ENCODE results near the gene STAB2.

Gene STAB2

GRCh38 chr12:103676893-103677292 lies 89.8 kb downstream of the STAB2 start:
- peaks cover 7% of the 10 kb centered on the region for H3K27me3 Mint-ChIP-seq

GRCh38 chr12:103677341-103677740 lies 90.3 kb downstream of the STAB2 start:
- H3K27ac Mint-ChIP-seq, result no peak overlapping the region
- H3K27me3 Mint-ChIP-seq, result peaks cover 7% of the 10 kb centered on the region
- ATAC-seq (ENCODE audit: low read depth) (no peak), DNase-seq (ENCODE audit: low spot score in 2 of 2) (no peak)
- H3K4me3 Mint-ChIP-seq, result no peak overlapping the region
- H3K9me3 Mint-ChIP-seq, result no peaks in the 10 kb centered on the region
- H3K4me1 Mint-ChIP-seq, result no peaks in the 10 kb centered on the region
- H3K36me3 Mint-ChIP-seq, result no peaks in the 10 kb centered on the region

More at GRCh38 chr12:103676893-103677292, 89.8 kb downstream of the STAB2 start:
- no peak for DNase-seq (ENCODE audit: low spot score in 2 of 2)
- Mint-ChIP-seq H3K27ac (no peak overlapping the region), H3K36me3 (no peaks in the 10 kb centered on the region), H3K4me3 (no peak overlapping the region), H3K4me1 (no peaks in the 10 kb centered on the region), H3K9me3 (no peaks in the 10 kb centered on the region)
- no peak for ATAC-seq (ENCODE audit: low read depth)

- no peaks in the 10 kb centered on the region for H3K36me3 Mint-ChIP-seq
- no peak overlapping the region for H3K4me3 Mint-ChIP-seq
- ATAC-seq (ENCODE audit: low read depth) (no peak), DNase-seq (ENCODE audit: low spot score in 2 of 2) (no peak)
- no peak overlapping the region for H3K27ac Mint-ChIP-seq
- no peaks in the 10 kb centered on the region for H3K9me3 Mint-ChIP-seq
- peaks cover 8% of the 10 kb centered on the region for H3K27me3 Mint-ChIP-seq
- no peaks in the 10 kb centered on the region for H3K4me1 Mint-ChIP-seq
Observed at GRCh38 chr12:103677905-103678304, 90.8 kb downstream of the STAB2 start.

GRCh38 chr12:103679421-103680170 lies 92.5 kb downstream of the STAB2 start:
- Mint-ChIP-seq H3K36me3 (no peaks in the 10 kb centered on the region), H3K4me3 (no peak overlapping the region), H3K9me3 (no peaks in the 10 kb centered on the region), H3K27ac (no peak overlapping the region), H3K27me3 (peaks cover 9% of the 10 kb centered on the region), H3K4me1 (no peaks in the 10 kb centered on the region)
- ATAC-seq (ENCODE audit: low read depth) (no peak), DNase-seq (ENCODE audit: low spot score in 2 of 2) (no peak)

GRCh38 chr12:103680591-103681141 lies 93.6 kb downstream of the STAB2 start:
- Mint-ChIP-seq H3K4me1 (no peaks in the 10 kb centered on the region), H3K36me3 (no peaks in the 10 kb centered on the region), H3K27me3 (peaks cover 9% of the 10 kb centered on the region), H3K9me3 (no peaks in the 10 kb centered on the region), H3K4me3 (no peak overlapping the region), H3K27ac (no peak overlapping the region)
- ATAC-seq (ENCODE audit: low read depth) (no peak), DNase-seq (ENCODE audit: low spot score in 2 of 2) (no peak)

GRCh38 chr12:103686026-103686425 lies 99.0 kb downstream of the STAB2 start:
- Mint-ChIP-seq H3K27ac (no peak overlapping the region), H3K27me3 (peaks cover 9% of the 10 kb centered on the region), H3K36me3 (no peaks in the 10 kb centered on the region), H3K9me3 (peaks cover 2% of the 10 kb centered on the region), H3K4me3 (no peak overlapping the region), H3K4me1 (no peaks in the 10 kb centered on the region)
- ATAC-seq (ENCODE audit: low read depth) (no peak), DNase-seq (ENCODE audit: low spot score in 2 of 2) (no peak)

- H3K4me3 Mint-ChIP-seq, result no peak overlapping the region
- ATAC-seq (ENCODE audit: low read depth), result no peak
- H3K36me3 Mint-ChIP-seq, result no peaks in the 10 kb centered on the region
- H3K27ac Mint-ChIP-seq, result no peak overlapping the region
- no peaks in the 10 kb centered on the region for H3K4me1 Mint-ChIP-seq
- peaks cover 9% of the 10 kb centered on the region for H3K27me3 Mint-ChIP-seq
- peaks cover 2% of the 10 kb centered on the region for H3K9me3 Mint-ChIP-seq
- DNase-seq (ENCODE audit: low spot score in 2 of 2), result no peak
Observed at GRCh38 chr12:103687253-103687652, 100.2 kb downstream of the STAB2 start.

GRCh38 chr12:103688376-103689063 lies 101.4 kb downstream of the STAB2 start:
- ATAC-seq (ENCODE audit: low read depth), result no peak
- H3K27me3 Mint-ChIP-seq, result peaks cover 7% of the 10 kb centered on the region

GRCh38 chr12:103690426-103690825 lies 103.4 kb downstream of the STAB2 start:
- Mint-ChIP-seq H3K27me3 (peaks cover 7% of the 10 kb centered on the region), H3K4me1 (no peaks in the 10 kb centered on the region), H3K9me3 (peaks cover 2% of the 10 kb centered on the region), H3K4me3 (no peak overlapping the region), H3K27ac (no peak overlapping the region), H3K36me3 (no peaks in the 10 kb centered on the region)
- DNase-seq (ENCODE audit: low spot score in 2 of 2) (no peak), ATAC-seq (ENCODE audit: low read depth) (no peak)

More at GRCh38 chr12:103688376-103689063, 101.4 kb downstream of the STAB2 start:
- no peaks in the 10 kb centered on the region for H3K4me1 Mint-ChIP-seq
- H3K4me3 Mint-ChIP-seq, result no peak overlapping the region
- H3K36me3 Mint-ChIP-seq, result no peaks in the 10 kb centered on the region
- no peak overlapping the region for H3K27ac Mint-ChIP-seq
- peaks cover 2% of the 10 kb centered on the region for H3K9me3 Mint-ChIP-seq
- DNase-seq (ENCODE audit: low spot score in 2 of 2), result no peak

GRCh38 chr12:103691063-103691462 lies 104.0 kb downstream of the STAB2 start:
- peaks cover 6% of the 10 kb centered on the region for H3K27me3 Mint-ChIP-seq
- H3K9me3 Mint-ChIP-seq, result peaks cover 2% of the 10 kb centered on the region
- H3K27ac Mint-ChIP-seq, result no peak overlapping the region

GRCh38 chr12:103696101-103696500 lies 109.0 kb downstream of the STAB2 start:
- peaks cover 5% of the 10 kb centered on the region for H3K27me3 Mint-ChIP-seq
- ATAC-seq (ENCODE audit: low read depth) (no peak), DNase-seq (ENCODE audit: low spot score in 2 of 2) (no peak)
- H3K36me3 Mint-ChIP-seq, result no peaks in the 10 kb centered on the region
- no peak overlapping the region for H3K4me3 Mint-ChIP-seq
- no peaks in the 10 kb centered on the region for H3K9me3 Mint-ChIP-seq
- no peak overlapping the region for H3K27ac Mint-ChIP-seq
- no peaks in the 10 kb centered on the region for H3K4me1 Mint-ChIP-seq

More at GRCh38 chr12:103691063-103691462, 104.0 kb downstream of the STAB2 start:
- no peak for DNase-seq (ENCODE audit: low spot score in 2 of 2)
- Mint-ChIP-seq H3K4me1 (no peaks in the 10 kb centered on the region), H3K36me3 (no peaks in the 10 kb centered on the region), H3K4me3 (no peak overlapping the region)
- ATAC-seq (ENCODE audit: low read depth), result no peak

GRCh38 chr12:103697971-103698751 lies 111.1 kb downstream of the STAB2 start:
- no peak for ATAC-seq (ENCODE audit: low read depth)
- H3K36me3 Mint-ChIP-seq, result no peaks in the 10 kb centered on the region
- DNase-seq (ENCODE audit: low spot score in 2 of 2), result no peak
- no peaks in the 10 kb centered on the region for H3K9me3 Mint-ChIP-seq
- peaks cover 5% of the 10 kb centered on the region for H3K27me3 Mint-ChIP-seq
- no peaks in the 10 kb centered on the region for H3K4me1 Mint-ChIP-seq
- H3K27ac Mint-ChIP-seq, result no peak overlapping the region
- no peak overlapping the region for H3K4me3 Mint-ChIP-seq

GRCh38 chr12:103698752-103699560 lies 111.9 kb downstream of the STAB2 start:
- ATAC-seq (ENCODE audit: low read depth), result no peak
- no peak for DNase-seq (ENCODE audit: low spot score in 2 of 2)
- Mint-ChIP-seq H3K4me1 (no peaks in the 10 kb centered on the region), H3K27me3 (peaks cover 7% of the 10 kb centered on the region), H3K27ac (no peak overlapping the region), H3K9me3 (no peaks in the 10 kb centered on the region), H3K36me3 (no peaks in the 10 kb centered on the region), H3K4me3 (no peak overlapping the region)

Measured in memory B cell (primary cell).